Measurements from ENCODE around the gene UCN. TPM values are rescaled to one million over a fixed set of nuclear protein-coding genes. Genes with fewer than 3 reads are reported as not detected.

The UCN gene
- total RNA-seq, 3 donors from 2014 or later, result 0.52 to 1.2 (median 0.92) TPM

DNA sequence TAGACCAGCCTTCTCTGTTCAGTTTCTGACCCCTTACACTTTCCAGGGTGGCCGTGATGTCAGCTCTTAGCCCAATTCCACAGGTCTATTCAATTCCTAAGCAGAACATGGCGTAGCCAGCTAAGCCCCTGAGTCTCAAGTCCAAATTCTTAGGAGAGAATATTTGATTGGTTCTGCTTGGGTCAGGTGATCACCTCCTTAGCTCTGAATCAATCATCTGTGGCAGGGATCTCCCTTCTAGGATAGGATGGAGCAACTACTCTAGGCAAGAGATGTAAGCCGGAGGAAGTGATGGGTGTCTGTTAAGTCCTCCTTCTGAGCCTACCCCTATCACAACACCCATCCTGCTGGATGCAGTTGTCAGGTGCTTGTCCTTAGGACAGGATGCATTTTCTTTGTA is 11.1 kb downstream of the UCN start:
- intact Hi-C loops (cut with DNase I, micrococcal nuclease), result no loop called here
- Histone ChIP-seq H3K4me3 (no peak overlapping the region), H3K9me3 (no peaks in the 10 kb centered on the region), H3K36me3 (ENCODE audit: low read depth) (no peaks in the 10 kb centered on the region), H3K4me1 (ENCODE audit: low read depth) (no peaks in the 10 kb centered on the region)
- no peak for ATAC-seq
- no peak for TF ChIP-seq CTCF (IDR thresholded peaks at IDR 0.05)
- DNase-seq, result no peak

DNA sequence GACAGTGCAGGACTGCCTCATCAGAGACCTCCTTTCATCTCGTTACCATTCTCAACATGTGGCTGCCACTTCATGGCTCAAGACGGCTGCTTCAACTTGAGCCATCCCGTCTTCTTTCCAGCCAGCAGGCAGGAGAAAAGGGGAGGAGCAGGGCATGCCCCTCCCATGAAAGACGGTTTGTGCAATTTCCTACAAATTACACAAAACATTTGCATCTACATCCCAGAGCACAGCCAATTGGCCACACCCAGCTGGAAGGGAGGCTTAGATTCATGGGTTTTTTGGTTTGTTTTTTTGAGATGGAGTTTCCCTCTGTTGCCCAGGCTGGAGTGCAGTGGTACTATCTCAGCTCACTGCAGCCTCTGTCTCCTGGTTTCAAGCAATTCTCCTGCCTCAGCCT is 11.8 kb downstream of the UCN start:
- no peaks in the 10 kb centered on the region for H3K36me3 ChIP-seq (ENCODE audit: low read depth)
- TF ChIP-seq CTCF (IDR thresholded peaks at IDR 0.05), result no peak
- intact Hi-C loops (cut with DNase I, micrococcal nuclease), result no loop called here
- H3K4me3 ChIP-seq, result no peak overlapping the region
- no peaks in the 10 kb centered on the region for H3K4me1 ChIP-seq (ENCODE audit: low read depth)
- H3K9me3 ChIP-seq, result no peaks in the 10 kb centered on the region
- ATAC-seq (no peak), DNase-seq (no peak)

DNA sequence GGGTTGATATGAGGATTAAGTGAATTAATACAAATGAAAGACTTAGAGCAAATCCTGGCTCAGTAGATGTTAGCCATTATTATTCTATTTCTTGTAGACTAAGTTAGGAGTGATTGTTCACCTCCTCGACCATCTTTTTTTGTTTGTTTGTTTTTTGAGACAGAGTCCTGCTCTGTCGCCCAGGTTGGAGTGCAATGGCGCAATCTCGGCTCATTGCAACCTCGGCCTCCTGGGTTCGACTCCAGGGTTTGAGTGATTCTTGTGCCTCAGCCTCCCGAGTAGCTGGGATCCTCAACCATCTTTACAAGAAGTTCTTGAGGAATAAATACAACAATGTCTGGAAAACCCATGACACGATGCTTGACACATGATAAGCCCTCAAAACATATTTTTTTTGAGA is 13.3 kb downstream of the UCN start:
- DNase-seq (no peak), ATAC-seq (no peak)
- intact Hi-C loops (cut with DNase I, micrococcal nuclease), result no loop called here
- Histone ChIP-seq H3K4me3 (no peak overlapping the region), H3K4me1 (ENCODE audit: low read depth) (no peaks in the 10 kb centered on the region), H3K9me3 (no peaks in the 10 kb centered on the region), H3K36me3 (ENCODE audit: low read depth) (no peaks in the 10 kb centered on the region)
- no peak for TF ChIP-seq CTCF (IDR thresholded peaks at IDR 0.05)

DNA sequence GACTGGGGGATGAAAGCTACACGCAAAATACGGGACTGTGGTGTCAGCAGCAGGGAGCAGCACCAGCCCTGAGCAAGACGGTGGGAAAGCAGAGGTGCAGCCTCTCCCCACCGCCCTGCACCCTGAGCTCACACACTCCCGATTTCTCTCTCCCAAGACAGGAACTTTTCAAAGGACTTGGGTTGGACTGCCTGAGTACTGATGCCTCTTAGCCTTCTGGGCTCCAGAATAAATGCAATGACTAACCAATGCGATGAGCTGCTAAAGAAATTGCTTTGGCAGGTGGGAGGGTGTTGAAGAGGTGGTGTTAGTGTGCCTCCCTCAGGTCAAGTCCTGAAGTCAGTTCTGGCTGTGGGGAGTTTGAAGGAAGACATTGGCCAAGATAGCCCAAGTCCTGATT is 16.4 kb downstream of the UCN start:
- Histone ChIP-seq H3K36me3 (ENCODE audit: low read depth) (no peaks in the 10 kb centered on the region), H3K4me3 (no peak overlapping the region), H3K9me3 (no peaks in the 10 kb centered on the region), H3K4me1 (ENCODE audit: low read depth) (no peaks in the 10 kb centered on the region)
- no peak for ATAC-seq
- intact Hi-C loops (cut with DNase I, micrococcal nuclease), result no loop called here
- no peak for DNase-seq
- no peak for TF ChIP-seq CTCF (IDR thresholded peaks at IDR 0.05)

- ATAC-seq, result no peak
- intact Hi-C loops (cut with DNase I, micrococcal nuclease), result no loop called here
Observed at GRCh38 chr2:27290549-27290948, 17.7 kb downstream of the UCN start.

More at GRCh38 chr2:27290549-27290948, 17.7 kb downstream of the UCN start:
- Histone ChIP-seq H3K4me1 (ENCODE audit: low read depth) (no peaks in the 10 kb centered on the region), H3K36me3 (ENCODE audit: low read depth) (no peaks in the 10 kb centered on the region), H3K4me3 (no peak overlapping the region), H3K9me3 (no peaks in the 10 kb centered on the region)
- no peak for TF ChIP-seq CTCF (IDR thresholded peaks at IDR 0.05)
- no peak for DNase-seq

All from mucosa of descending colon (tissue), 3 donors.